ENCODE measurements around the gene CCNJ. TPM values are rescaled to one million over a fixed set of nuclear protein-coding genes. Genes with fewer than 3 reads are reported as not detected.
"Not testable (repeated sequence)": the region's sequence is repeated elsewhere in the genome, so short reads cannot be mapped to it uniquely, and the experiment has no call there.

Gene CCNJ
- total RNA-seq, 1 experiment from 2014 or later: 36.8 TPM

- Histone ChIP-seq H3K4me2 (ENCODE audit: insufficient read depth, insufficient read length, low read length) (no peak overlapping the region), H3K79me1 (ENCODE audit: insufficient read depth, low read depth, low read length, poor library complexity, severe bottlenecking) (no peaks in the 10 kb centered on the region), H4K20me1 (ENCODE audit: control insufficient read depth, insufficient read depth, insufficient read length) (no peaks in the 10 kb centered on the region), H2BK5ac (ENCODE audit: insufficient read length, low read length) (no peak overlapping the region), H2BK15ac (ENCODE audit: low read depth, low read length) (no peak overlapping the region), H2BK120ac (ENCODE audit: low read depth, low read length, poor library complexity, severe bottlenecking) (no peak overlapping the region), H3K56ac (ENCODE audit: insufficient read length, low read depth, low read length) (no peak overlapping the region), H3K23ac (ENCODE audit: insufficient read length, low read depth, low read length) (no peak overlapping the region), H2AFZ (ENCODE audit: low read length) (no peak overlapping the region), H3K23me2 (ENCODE audit: insufficient read length, low read depth, low read length, poor library complexity, severe bottlenecking) (peaks cover 4% of the 10 kb centered on the region), H3K27ac (ENCODE audit: insufficient read length, low read depth, low read length) (no peak overlapping the region), H3K79me2 (ENCODE audit: insufficient read depth, low read length) (peaks cover 28% of the 10 kb centered on the region; the same call in 1 of the 2 replicates), H3K27me3 (ENCODE audit: insufficient read depth, low read length) (no peaks in the 10 kb centered on the region; the same call in 1 of the 2 replicates), H3K9ac (ENCODE audit: extremely low read depth, insufficient read length, low read length) (no peak overlapping the region), H3T11ph (ENCODE audit: low read length) (no peak overlapping the region), H3K18ac (ENCODE audit: insufficient read length, low read depth, low read length) (no peak overlapping the region), H2AK5ac (ENCODE audit: insufficient read length, low read length) (no peak overlapping the region), H3K4me1 (ENCODE audit: insufficient read depth, low read length) (no peaks in the 10 kb centered on the region), H4K8ac (replicated peaks; ENCODE audit: insufficient read length, low read depth, low read length) (no peak overlapping the region), H4K5ac (ENCODE audit: insufficient read length, low read depth, low read length) (no peak overlapping the region), H3K4ac (ENCODE audit: low read depth, low read length) (no peak overlapping the region), H4K91ac (ENCODE audit: insufficient read length, low read depth, low read length) (no peak overlapping the region), H2BK20ac (ENCODE audit: low read depth, low read length, poor library complexity, severe bottlenecking) (no peak overlapping the region), H2BK12ac (ENCODE audit: insufficient read length, low read depth, low read length) (no peak overlapping the region), H3K14ac (ENCODE audit: insufficient read depth, low read length) (no peak overlapping the region), H3K9me3 (ENCODE audit: control insufficient read depth, low read depth, low read length) (no peaks in the 10 kb centered on the region)
- no CpG with 5 or more reads among the region's 4 CpGs for WGBS (ENCODE audit: extremely low coverage, insufficient read length, low lambda C conversion rate)
- H3K27ac Mint-ChIP-seq: no peak overlapping the region
- H3K27me3 Mint-ChIP-seq (ENCODE audit: low read depth): peaks cover 10% of the 10 kb centered on the region
- DNase-seq: no peak
- no peak for TF ChIP-seq CTCF (conservative IDR thresholded peaks at IDR 0.05)
- peaks cover 38 to 54% (median 49%) of the 10 kb centered on the region in 3 experiments for H3K36me3 Mint-ChIP-seq (ENCODE audit: insufficient read depth in 1 of 3, low read depth in 3 of 3)
- H3K4me3 Mint-ChIP-seq: no peak overlapping the region
- peaks cover 0 to 4% of the 10 kb centered on the region in 2 experiments; a peak in 2 of 5 replicates for H3K9me3 Mint-ChIP-seq
- peaks cover 26 to 31% of the 10 kb centered on the region in 2 experiments for H3K4me1 Mint-ChIP-seq
Observed at GRCh38 chr10:96047004-96047649, 3.7 kb downstream of the CCNJ start.

- peaks cover 29 to 35% of the 10 kb centered on the region in 2 experiments for H3K4me1 Mint-ChIP-seq
Observed at GRCh38 chr10:96047925-96048324, 4.5 kb downstream of the CCNJ start.

More at GRCh38 chr10:96047925-96048324, 4.5 kb downstream of the CCNJ start:
- not testable (repeated sequence) for H3K27me3 Mint-ChIP-seq (ENCODE audit: low read depth); H3K27ac ChIP-seq (ENCODE audit: insufficient read length, low read depth, low read length); H2BK5ac ChIP-seq (ENCODE audit: insufficient read length, low read length); H3K4ac ChIP-seq (ENCODE audit: low read depth, low read length); H3K23me2 ChIP-seq (ENCODE audit: insufficient read length, low read depth, low read length, poor library complexity, severe bottlenecking); H3K14ac ChIP-seq (ENCODE audit: insufficient read depth, low read length); H3K27ac Mint-ChIP-seq; H3T11ph ChIP-seq (ENCODE audit: low read length); DNase-seq; H3K4me1 ChIP-seq (ENCODE audit: insufficient read depth, low read length); H4K20me1 ChIP-seq (ENCODE audit: control insufficient read depth, insufficient read depth, insufficient read length); H2BK20ac ChIP-seq (ENCODE audit: low read depth, low read length, poor library complexity, severe bottlenecking); H3K56ac ChIP-seq (ENCODE audit: insufficient read length, low read depth, low read length); H3K4me2 ChIP-seq (ENCODE audit: insufficient read depth, insufficient read length, low read length); H3K9me3 Mint-ChIP-seq; H2AK5ac ChIP-seq (ENCODE audit: insufficient read length, low read length); H2BK120ac ChIP-seq (ENCODE audit: low read depth, low read length, poor library complexity, severe bottlenecking); H2AFZ ChIP-seq (ENCODE audit: low read length); H3K23ac ChIP-seq (ENCODE audit: insufficient read length, low read depth, low read length); H2BK12ac ChIP-seq (ENCODE audit: insufficient read length, low read depth, low read length); H2BK15ac ChIP-seq (ENCODE audit: low read depth, low read length); H3K9ac ChIP-seq (ENCODE audit: extremely low read depth, insufficient read length, low read length); H3K9me3 ChIP-seq (ENCODE audit: control insufficient read depth, low read depth, low read length); H4K91ac ChIP-seq (ENCODE audit: insufficient read length, low read depth, low read length); H4K5ac ChIP-seq (ENCODE audit: insufficient read length, low read depth, low read length); H3K18ac ChIP-seq (ENCODE audit: insufficient read length, low read depth, low read length); H3K79me1 ChIP-seq (ENCODE audit: insufficient read depth, low read depth, low read length, poor library complexity, severe bottlenecking); H4K8ac ChIP-seq (replicated peaks; ENCODE audit: insufficient read length, low read depth, low read length); H3K4me3 Mint-ChIP-seq; H3K27me3 ChIP-seq (ENCODE audit: insufficient read depth, low read length)
- peaks cover 36 to 57% (median 53%) of the 10 kb centered on the region in 3 experiments for H3K36me3 Mint-ChIP-seq (ENCODE audit: insufficient read depth in 1 of 3, low read depth in 3 of 3)
- peaks cover 32% of the 10 kb centered on the region; the same call in 1 of the 2 replicates for H3K79me2 ChIP-seq (ENCODE audit: insufficient read depth, low read length)
- no CpG with 5 or more reads among the region's 3 CpGs for WGBS (ENCODE audit: extremely low coverage, insufficient read length, low lambda C conversion rate)

Data from H9 (cell line).